HG02840 (cell line): Measurements from ENCODE around the gene PNMA6F.
"Not testable (repeated sequence)": the region's sequence is repeated elsewhere in the genome, so short reads cannot be mapped to it uniquely, and the experiment has no call there.

Experiments
- ATAC-seq: cut with Tn5 transposase; IDR thresholded peaks from one replicate; pipeline ENCODE4 v1.9.1; 2021; ENCODE audit warnings: mild to moderate bottlenecking, moderate library complexity, moderate number of reproducible peaks; ENCODE audit not compliant: unreplicated experiment, low FRiP score

PNMA6F gene

GRCh38 chrX:153336121-153336894, 14.7 kb upstream of the PNMA6F start:
- no peak for ATAC-seq

- ATAC-seq, result no peak
Measured at GRCh38 chrX:153334654-153335295, 13.2 kb upstream of the PNMA6F start.

GRCh38 chrX:153333821-153334653, 12.5 kb upstream of the PNMA6F start, which contains the start of gene ZNF275:
TSS of gene ZNF275 (plus strand) at chrX:153334153. CDS start at chrX:153336680, 2,527 bp downstream.
- peak; percentile 69 for ATAC-seq

- ATAC-seq, result no peak
Measured at GRCh38 chrX:153333266-153333665, 11.7 kb upstream of the PNMA6F start.

GRCh38 chrX:153327561-153327960, 6.0 kb upstream of the PNMA6F start:
- ATAC-seq, result no peak

- no peak for ATAC-seq
Measured at GRCh38 chrX:153320555-153321184, 897 bp downstream of the PNMA6F start.

- not testable (repeated sequence) for ATAC-seq
Measured at GRCh38 chrX:153320047-153320443, 1.5 kb downstream of the PNMA6F start.

GRCh38 chrX:153319295-153320046, 2.1 kb downstream of the PNMA6F start:
- no peak for ATAC-seq

- ATAC-seq, result no peak
Measured at GRCh38 chrX:153318811-153319210, 2.8 kb downstream of the PNMA6F start.

- no peak for ATAC-seq
Measured at GRCh38 chrX:153317996-153318722, 3.4 kb downstream of the PNMA6F start.

GRCh38 chrX:153317306-153317705, 4.3 kb downstream of the PNMA6F start:
- no peak for ATAC-seq

GRCh38 chrX:153312842-153313241, 8.7 kb downstream of the PNMA6F start:
- no peak for ATAC-seq

- ATAC-seq, result no peak
Measured at GRCh38 chrX:153312041-153312440, 9.5 kb downstream of the PNMA6F start.

- no peak for ATAC-seq
Measured at GRCh38 chrX:153310901-153311300, 10.7 kb downstream of the PNMA6F start.

- ATAC-seq, result no peak
Measured at GRCh38 chrX:153307276-153308178, 14.0 kb downstream of the PNMA6F start.

- no peak for ATAC-seq
Measured at GRCh38 chrX:153306527-153307115, 14.9 kb downstream of the PNMA6F start.

- no peak for ATAC-seq
Measured at GRCh38 chrX:153305972-153306371, 15.6 kb downstream of the PNMA6F start.
